Adipose tissue (tissue), 3 donors: ENCODE measurements around the gene FLOT2. TPM values are rescaled to one million over a fixed set of nuclear protein-coding genes. Genes with fewer than 3 reads are reported as not detected.
"Not testable (repeated sequence)": the region's sequence is repeated elsewhere in the genome, so short reads cannot be mapped to it uniquely, and the experiment has no call there.

Experiments used
- H3K27ac ChIP-seq: one replicate; pipeline ENCODE4 v1.5.1; 2013; ENCODE audit warnings: low read depth, low read length
- WGBS, 3 donors: extraction: QIAGEN DNeasy Blood & Tissue Kit; methylation state at CpG; one replicate each; pipeline ENCODE4 v1.1.7; 2013; 5-methylcytosine and 5-hydroxymethylcytosine counted together
- polyA plus RNA-seq, 3 donors: library from polyadenylated mRNA; stranded (reverse); fragments of 200-250 nt; gene quantifications; one replicate each; pipeline ENCODE4 v1.2.3, GENCODE V29; 2013
- donor health status: healthy with polysubstance abuse.
- donor health status: Bipolar disorder and iron deficiency.
- donor health status: healthy.

FLOT2 gene
- polyA plus RNA-seq, 3 donors, result 34.9 to 115 (median 76.6) TPM

DNA sequence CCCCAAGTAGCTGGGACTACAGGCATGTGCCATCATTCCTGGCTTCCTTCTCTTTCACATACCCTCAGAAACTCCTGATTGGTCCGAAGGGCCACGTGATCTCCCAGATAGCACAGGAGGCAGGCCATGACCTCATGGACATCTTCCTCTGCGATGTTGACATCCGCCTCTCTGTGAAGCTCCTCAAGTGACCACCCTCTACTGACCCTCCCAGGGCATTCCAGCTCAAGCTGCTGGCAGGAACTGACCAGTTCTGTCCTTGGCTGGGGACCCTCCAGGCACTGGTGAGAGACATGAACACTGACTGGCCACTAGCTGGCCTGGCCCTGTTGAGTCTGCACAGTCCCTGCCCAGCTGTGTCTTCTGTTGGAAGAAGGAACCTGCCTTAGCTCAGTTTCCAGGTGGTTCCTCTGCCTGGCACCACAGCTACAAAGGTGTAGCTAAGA lies 37.1 kb downstream of the FLOT2 start:
- H3K27ac ChIP-seq, result no peak overlapping the region
- 83 to 94% (median 88%) methylated on average over 4 of the region's 4 CpGs for WGBS, 3 donors

DNA sequence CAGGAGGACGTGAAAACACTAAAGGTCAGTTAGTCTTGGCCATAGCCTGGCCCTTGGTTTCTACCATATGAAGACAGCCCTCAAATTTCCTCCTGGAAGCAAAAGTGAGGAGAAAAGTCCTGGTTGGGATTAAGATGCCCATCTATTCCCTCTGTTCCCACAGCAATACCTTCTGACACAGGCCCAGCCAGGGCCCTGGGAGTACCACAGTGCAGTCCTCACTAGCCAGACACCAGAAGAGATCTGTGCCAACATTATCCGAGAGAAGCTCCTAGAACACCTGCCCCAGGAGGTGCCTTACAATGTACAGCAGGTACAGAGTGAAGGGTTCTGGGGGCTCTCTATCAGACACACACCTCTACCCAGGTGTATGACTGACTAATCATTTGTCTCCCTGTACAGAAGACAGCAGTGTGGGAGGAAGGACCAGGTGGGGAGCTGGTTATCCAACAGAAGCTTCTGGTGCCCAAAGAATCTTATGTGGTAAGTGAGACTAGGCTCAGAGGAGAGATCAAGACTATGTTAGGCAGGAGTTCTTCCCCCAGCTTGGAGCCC lies 38.7 kb downstream of the FLOT2 start:
- WGBS, 3 donors, result 49 to 58% (median 50%) methylated on average over 2 of the region's 2 CpGs

DNA sequence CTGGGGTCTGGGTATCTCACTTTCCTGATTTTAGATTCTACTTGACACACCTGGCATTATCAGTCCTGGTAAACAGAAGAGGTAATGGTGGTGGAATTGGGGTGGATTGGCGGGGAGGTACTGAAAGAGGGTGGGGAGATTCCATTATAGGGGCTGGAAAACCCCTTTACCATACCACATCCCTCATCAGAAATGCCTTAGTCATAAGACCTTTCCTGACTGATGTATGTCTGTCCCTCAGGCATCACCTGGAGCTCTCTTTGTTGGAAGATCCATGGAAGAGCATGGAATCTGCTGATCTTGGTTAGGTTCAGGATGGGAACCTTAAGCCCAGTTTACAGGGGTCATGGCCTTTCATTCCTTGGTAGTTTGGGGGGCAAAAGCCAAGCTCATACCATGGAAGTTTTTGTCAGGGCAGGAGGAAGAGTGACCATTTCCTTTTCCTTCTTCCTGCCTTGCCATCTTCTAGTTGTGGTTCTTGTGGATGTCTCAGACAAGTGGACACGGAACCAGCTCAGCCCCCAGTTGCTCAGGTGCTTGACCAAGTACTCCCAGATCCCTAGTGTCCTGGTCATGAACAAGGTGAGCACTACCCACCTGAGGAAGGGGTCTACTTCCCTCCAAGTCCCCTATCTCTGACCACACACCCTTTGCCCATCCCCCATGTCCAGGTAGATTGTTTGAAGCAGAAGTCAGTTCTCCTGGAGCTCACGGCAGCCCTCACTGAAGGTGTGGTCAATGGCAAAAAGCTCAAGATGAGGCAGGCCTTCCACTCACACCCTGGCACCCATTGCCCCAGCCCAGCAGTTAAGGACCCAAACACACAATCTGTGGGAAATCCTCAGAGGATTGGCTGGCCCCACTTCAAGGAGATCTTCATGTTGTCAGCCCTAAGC lies 39.4 kb downstream of the FLOT2 start:
- WGBS, 3 donors, result 90 to 91% (median 91%) methylated on average over 3 of the region's 3 CpGs
- no peak overlapping the region for H3K27ac ChIP-seq

More for the DNA sequence above, 38.7 kb downstream of the FLOT2 start:
- no peak overlapping the region for H3K27ac ChIP-seq

DNA sequence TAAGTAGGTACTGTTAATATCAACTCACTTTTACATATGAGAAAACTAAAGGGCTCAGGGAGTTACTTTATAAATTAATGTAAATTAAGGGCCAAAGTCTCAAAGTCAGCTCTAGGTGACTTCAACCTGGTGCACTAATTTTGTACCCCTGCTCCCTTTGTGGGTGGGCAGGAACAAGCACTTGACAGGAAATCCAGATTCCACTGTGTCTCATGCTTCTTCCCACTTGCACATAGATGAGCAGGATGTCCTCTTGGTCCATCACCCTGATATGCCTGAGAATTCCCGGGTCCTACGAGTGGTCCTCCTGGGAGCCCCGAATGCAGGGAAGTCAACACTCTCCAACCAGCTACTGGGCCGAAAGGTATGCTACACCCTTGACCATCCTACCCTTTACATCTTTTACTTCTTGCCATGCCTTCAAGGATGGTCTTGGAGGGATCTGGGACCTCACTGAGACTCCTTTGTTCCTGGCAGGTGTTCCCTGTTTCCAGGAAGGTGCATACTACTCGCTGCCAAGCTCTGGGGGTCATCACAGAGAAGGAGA lies 41.4 kb downstream of the FLOT2 start:
- WGBS, 3 donors, result 88 to 93% (median 89%) methylated on average over 5 of the region's 5 CpGs
- no peak overlapping the region for H3K27ac ChIP-seq

DNA sequence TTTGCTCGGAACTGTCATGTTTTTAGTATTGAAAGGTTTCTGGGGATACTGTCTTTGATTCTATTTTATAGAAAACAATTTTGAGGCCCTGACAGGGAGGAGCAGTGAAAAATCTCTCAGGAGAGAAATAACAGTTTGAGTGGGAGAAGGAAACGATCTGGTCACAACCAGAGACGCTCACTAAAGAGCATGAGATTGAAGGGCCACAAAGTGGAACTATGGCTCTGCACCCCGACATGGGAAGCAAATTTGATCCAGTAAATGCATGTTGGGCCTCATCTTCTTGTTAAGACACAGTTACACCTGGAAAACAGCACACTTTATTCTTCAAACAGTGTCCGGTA lies 42.2 kb downstream of the FLOT2 start:
- WGBS, 3 donors, result 14 to 17% (median 14%) methylated on average over 5 of the region's 5 CpGs

DNA sequence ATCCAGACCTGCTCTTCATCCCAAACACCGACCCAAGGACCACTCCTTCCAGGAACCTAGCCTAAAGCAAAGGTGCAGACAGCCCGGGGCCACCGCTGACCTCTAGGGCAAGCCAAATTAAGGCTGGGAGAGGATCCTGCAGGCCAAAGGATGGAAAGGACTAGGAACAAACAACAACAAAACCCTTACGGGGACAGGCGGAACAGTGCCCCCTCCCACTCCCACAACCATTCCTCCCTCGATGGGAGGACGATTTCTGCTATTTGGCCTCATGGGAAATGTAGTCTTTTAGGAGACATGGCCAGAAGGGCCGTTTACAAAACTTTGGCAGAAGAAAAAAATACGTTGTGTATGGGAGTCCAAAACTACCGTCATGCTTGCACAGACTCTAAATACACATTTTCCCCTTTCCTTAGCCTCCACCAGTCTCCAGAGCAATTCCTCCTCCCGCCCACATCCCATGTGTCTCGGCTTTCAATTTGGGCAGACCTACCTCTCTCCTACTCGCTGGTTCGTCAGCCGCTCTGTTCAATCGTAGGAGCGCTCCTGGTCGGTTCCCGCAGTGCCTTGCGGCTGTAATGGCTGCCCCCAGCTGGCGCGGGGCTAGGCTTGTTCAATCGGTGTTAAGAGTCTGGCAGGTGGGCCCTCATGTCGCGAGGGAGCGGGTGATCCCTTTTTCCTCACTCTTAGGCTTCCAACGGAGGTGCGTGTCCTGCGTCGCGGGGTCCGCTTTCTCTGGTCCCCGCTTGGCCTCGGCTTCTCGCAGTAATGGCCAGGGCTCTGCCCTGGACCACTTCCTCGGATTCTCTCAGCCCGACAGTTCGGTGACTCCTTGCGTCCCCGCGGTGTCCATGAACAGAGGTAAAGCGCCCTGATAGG lies 42.8 kb downstream of the FLOT2 start, which contains the start of gene ERAL1:
Gene ERAL1, plus strand, starts transcription at position 560 of the 879 bp plus-strand sequence. Its CDS starts 19 bp downstream, at position 579.
- 0 to 1% (median 1%) methylated on average over 42 of the region's 42 CpGs for WGBS, 3 donors
- peak within 1 kb of the TSS; percentile 2 for H3K27ac ChIP-seq

More for the DNA sequence above, 42.2 kb downstream of the FLOT2 start:
- peak overlapping the region; percentile 2 for H3K27ac ChIP-seq

DNA sequence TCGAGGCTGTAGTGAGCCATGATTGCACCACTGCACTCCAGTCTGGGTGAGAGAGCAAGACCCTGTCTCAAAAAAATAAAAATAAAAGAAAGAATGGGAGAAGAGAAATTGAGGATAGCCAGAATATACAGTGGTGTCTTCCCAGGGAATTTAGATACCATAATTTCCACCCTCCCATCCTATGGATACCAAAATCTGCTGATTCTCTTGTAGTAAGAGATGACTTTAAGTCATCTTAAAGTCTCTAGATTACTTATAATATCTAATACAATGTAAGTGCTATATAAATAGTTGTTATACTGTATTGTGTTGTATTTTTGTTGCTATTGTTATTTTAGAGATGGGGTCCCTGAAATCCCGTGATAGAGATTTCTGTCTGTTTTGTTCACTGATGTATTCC lies 44.2 kb downstream of the FLOT2 start:
- WGBS, 3 donors, result 92 to 94% (median 93%) methylated on average over 2 of the region's 2 CpGs
- H3K27ac ChIP-seq, result no peak overlapping the region

DNA sequence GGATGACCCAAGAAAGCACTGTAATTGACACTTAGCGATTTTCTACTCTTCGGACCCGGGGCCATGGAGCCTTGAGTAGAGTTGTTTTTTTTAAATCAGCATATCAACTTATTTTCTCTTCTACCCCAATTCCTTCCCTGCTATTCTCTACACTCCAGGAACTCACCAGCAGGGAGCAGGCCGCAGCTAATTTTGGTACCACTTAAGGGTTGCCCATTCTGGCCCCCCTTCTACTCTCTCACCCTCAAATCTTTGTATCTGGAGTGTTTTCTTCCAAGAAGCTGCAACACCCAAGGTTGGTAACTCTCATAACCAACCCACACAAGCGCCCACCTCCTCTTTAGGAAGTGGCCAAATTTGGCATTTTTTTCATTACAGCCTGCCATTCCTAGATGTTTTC lies 48.3 kb downstream of the FLOT2 start:
- no peak overlapping the region for H3K27ac ChIP-seq
- 61 to 78% (median 64%) methylated on average over 5 of the region's 5 CpGs for WGBS, 3 donors

DNA sequence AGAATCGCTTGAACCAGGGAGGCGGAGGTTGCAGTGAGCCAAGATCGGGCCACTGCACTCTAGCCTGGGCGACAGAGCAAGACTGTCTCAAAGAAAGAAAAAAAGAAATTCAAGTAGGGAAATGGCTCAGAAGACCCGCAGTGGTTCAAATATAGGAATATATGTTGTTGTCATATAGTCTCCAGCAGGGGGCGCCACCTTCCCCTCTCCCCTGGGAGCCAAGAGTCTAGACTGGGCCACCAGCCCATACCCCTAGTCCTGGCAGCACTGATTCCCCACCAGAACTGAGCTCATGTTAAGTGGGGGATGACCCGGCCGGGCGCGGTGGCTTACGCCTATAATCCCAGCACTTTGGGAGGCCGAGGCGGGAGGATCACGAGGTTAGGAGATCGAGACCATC lies 48.9 kb downstream of the FLOT2 start:
- H3K27ac ChIP-seq, result not testable (repeated sequence)
- WGBS, 3 donors, result 82 to 87% (median 84%) methylated on average over 15 of the region's 15 CpGs

DNA sequence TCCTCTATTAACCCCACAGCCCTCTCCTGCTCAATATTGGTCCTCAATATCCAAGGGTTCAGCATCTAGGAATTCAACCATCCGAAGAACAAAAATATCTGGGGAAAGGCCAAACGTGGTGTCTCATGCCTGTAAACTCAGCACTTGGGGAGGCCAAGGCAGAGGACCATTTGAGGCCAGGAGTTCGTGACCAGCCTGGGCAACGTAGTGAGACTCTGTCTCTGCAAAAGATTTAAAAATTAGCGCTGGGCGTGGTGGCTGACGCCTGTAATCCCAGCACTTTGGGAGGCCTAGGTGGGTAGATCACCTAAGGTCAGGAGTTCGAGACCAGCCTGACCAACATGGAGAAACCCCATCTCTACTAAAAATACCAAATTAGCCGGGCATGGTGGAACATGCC lies 50.8 kb downstream of the FLOT2 start:
- WGBS, 3 donors, result 90 to 92% (median 92%) methylated on average over 9 of the region's 9 CpGs

DNA sequence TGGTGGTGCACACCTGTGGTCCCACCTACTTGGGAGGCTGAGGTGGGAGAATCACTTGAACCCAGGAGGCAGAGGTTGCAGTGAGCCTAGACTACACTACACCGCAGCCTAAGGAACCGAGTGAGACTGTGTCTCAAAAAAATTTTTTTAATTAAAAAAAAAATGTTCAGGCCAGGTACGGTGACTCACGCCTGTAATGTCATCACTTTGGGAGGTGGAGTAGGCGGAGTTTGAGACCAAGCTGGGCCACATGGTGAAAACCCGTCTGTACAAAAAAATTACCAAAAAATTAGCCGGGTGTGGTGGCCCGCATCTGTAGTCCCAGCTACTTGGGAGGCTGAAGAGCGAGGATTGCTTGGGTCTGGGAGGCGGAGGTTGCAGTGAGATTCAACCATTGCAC lies 51.3 kb downstream of the FLOT2 start:
- 90 to 95% (median 92%) methylated on average over 10 of the region's 10 CpGs for WGBS, 3 donors

More for the DNA sequence above, 50.8 kb downstream of the FLOT2 start:
- not testable (repeated sequence) for H3K27ac ChIP-seq

DNA sequence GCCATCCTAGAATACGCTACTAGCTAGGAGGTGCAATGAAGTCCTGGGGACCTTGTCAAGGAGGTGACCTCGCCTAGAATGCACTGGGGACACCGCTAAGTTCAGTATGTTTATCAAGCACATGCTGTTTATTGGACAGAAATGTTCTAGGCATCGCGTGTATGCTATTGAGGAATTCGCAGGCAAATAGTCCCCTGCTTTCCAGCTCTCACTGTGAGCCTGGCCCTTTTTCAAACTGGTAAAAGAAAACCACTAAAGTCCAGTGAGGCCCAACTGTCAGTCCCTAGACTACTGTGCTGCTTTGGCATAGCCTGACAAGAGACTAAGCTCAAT lies 53.8 kb downstream of the FLOT2 start:
- 87 to 94% (median 92%) methylated on average over 6 of the region's 6 CpGs for WGBS, 3 donors
- no peak overlapping the region for H3K27ac ChIP-seq

More for the DNA sequence above, 51.3 kb downstream of the FLOT2 start:
- H3K27ac ChIP-seq, result no peak overlapping the region

DNA sequence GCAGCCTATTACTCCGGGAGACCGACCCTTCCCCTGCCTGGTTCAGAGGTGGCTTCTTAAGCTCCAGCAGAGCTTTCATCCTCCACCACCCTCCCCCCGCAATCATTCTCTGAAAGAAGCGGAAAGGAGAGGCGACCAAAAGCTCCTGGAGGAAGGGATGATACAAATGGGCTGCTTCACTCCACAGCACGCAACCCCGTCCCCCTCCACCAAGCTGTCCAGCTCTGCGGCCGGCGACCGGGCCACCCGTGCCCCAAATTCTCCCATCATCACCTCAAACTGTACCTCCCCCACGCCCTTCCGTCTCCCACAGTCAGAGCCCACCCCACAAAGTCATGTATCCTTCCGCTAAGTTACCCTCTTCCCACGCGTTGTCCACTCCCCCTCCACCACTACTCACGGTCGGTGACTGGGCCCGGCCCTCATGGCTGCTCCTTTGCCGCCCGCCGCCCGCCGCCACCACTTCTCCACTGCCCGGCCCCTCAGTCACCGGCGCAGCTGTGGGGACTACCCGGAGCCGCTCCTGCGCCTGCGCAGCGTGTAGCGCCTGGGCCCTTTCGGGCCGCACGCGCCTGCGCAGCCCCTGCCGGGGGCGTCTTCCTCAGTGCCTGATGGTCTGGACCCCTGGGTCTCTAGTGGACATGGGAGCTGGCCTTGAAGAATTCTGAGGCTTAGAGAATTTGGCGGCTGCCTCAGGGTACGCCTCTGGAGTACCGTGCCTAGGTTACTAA lies 55.1 kb downstream of the FLOT2 start, which contains the start of gene FAM222B:
Gene FAM222B, minus strand, starts transcription at position 509 of the 731 bp plus-strand sequence. CDS start 76,123 bp downstream, outside the sequence.
- H3K27ac ChIP-seq, result no peak within 1 kb of the TSS
- WGBS, 3 donors, result 0 to 1% (median 0%) methylated on average over 43 to 44 of the region's 44 CpGs

DNA sequence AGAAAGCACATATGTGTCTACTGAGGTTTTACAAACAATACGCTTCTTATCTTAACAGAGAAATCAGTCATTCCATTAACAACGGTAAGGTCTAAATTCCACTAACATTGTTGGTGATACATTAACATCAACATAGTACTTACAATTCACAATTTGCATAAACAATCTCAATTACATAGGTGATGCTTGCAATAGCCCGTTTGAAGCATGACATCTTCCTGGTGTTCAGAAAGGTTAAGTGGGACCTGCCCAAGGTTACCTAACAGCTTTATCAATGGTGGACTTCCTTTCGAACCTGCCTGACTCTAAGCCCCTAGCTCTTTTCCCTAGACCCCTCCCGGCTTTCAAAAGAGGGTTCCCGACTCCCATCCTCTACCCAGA lies 55.6 kb downstream of the FLOT2 start:
- 3 to 5% (median 5%) methylated on average over 6 of the region's 6 CpGs for WGBS, 3 donors
- H3K27ac ChIP-seq, result no peak overlapping the region

DNA sequence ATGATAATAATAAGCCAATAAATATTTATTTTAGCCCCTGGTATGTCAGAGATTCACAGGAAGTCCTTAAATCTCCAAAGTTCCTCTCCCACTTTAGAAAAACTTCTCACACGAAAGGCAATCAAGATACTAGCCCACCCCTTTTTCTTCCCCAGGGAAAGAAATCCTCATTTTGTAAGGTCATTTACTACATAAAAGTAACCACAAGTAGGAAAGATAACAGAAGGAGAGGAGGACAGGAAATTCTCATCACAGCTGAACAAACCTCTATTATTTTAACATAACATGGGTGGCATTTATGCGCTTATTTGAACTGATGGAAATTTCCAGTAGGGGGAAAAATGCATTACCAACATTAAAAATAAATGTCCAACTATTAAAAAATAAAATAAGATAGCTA lies 58.3 kb downstream of the FLOT2 start:
- no peak overlapping the region for H3K27ac ChIP-seq
- WGBS, 3 donors, result 62 to 90% (median 74%) methylated on average over 2 of the region's 2 CpGs

DNA sequence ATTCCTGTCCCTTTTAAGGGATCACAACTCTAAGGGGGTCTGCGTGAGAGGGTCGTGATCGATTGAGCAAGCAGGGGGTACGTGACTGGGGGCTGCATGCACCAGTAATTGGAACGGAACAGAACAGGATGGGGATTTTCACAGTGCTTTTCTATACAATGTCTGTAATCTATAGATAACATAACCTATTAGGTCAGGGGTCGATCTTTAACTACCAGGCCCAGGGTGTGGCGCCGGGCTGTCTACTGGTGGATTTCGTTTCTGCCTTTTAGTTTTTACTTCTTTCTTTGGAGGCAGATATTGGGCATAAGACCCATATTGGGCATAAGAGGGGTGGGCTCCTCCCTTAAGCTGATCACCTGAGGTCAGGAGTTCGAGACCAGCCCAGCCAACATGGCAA lies 61.0 kb downstream of the FLOT2 start:
- WGBS, 3 donors, result 88 to 95% (median 94%) methylated on average over 10 of the region's 10 CpGs
- not testable (repeated sequence) for H3K27ac ChIP-seq

DNA sequence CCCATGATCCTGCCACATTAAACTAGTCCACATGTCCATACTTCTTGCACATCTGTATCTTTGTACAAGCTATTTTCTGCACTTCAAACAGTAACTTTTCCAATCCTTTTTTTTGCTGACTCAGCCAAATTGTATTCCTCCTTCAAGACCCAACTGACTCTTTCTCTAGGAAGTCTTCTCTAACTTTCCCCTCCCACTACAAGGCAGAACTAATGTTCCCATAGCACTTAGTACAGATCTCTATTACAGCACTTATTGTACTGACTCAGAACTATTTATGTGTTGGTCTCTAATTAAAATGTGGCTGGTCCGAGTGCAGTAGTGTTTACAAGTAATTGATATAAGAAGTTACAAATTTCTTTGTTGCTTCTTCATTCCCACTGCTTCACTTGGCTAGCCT lies 63.1 kb downstream of the FLOT2 start:
- 97 to 98% (median 97%) methylated on average over 1 of the region's 1 CpG for WGBS, 3 donors
- H3K27ac ChIP-seq, result no peak overlapping the region
